ENCODE data around the gene KIF16B. TPM values are rescaled to one million over a fixed set of nuclear protein-coding genes. Genes with fewer than 3 reads are reported as not detected.

The KIF16B gene
- total and polyA plus RNA-seq, 2 experiments from 2014 or later = 6.5 to 11.1 TPM

DNA sequence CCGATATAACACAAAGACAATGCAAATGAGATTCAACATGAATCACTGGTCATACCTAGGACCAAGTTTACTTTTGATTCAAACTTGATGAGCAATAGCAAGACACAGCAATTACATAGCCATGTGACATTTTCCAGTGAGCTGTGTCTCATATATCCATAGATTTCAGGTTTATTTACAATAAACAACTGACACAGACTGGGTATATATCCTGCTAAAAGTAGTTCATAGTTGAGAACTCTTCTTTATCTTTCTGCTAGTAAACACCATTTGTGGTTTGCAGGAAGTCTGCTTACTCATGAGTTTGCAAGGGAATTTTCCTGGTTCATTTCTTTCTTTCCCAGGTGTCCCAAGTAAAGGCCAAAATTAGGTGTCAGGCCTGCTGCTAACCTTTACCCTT is 343.4 kb downstream of the KIF16B start:
- ATAC-seq (no peak), DNase-seq (ENCODE audit: low spot score) (no peak)
- no peak overlapping the region for H2AFZ ChIP-seq
- Mint-ChIP-seq H3K9me3 (peaks cover 15% of the 10 kb centered on the region), H3K27me3 (ENCODE audit: insufficient read depth, low read depth, poor library complexity) (no peaks in the 10 kb centered on the region), H3K4me3 (no peak overlapping the region), H3K27ac (no peak overlapping the region), H3K36me3 (ENCODE audit: low read depth) (peaks cover 7% of the 10 kb centered on the region), H3K4me1 (no peaks in the 10 kb centered on the region; the same call in 2 of the 3 replicates)
- no peak overlapping the region for H3K4me2 ChIP-seq
- no peaks in the 10 kb centered on the region for H3K27me3 ChIP-seq (ENCODE audit: insufficient read depth)
- no peaks in the 10 kb centered on the region for H3K4me1 ChIP-seq (ENCODE audit: insufficient read depth)
- H3K9me2 ChIP-seq (ENCODE audit: insufficient read depth) = peaks cover 10% of the 10 kb centered on the region; the same call in 1 of the 2 replicates
- H3K27ac ChIP-seq (ENCODE audit: low read depth) = no peak overlapping the region
- TF ChIP-seq EZH2phosphoT487 (IDR thresholded peaks at IDR 0.05; ENCODE audit: unreplicated experiment) (no peak), STAT1 (IDR thresholded peaks at IDR 0.05; ENCODE audit: unreplicated experiment) (no peak), POLR2AphosphoS5 (IDR thresholded peaks at IDR 0.05; ENCODE audit: low read depth) (no peak), ZNF331 (CRISPR knock-in tag; IDR thresholded peaks at IDR 0.05; ENCODE audit: low read depth) (no peak), ZNF114 (CRISPR knock-in tag; IDR thresholded peaks at IDR 0.05) (no peak), EZH2 (IDR thresholded peaks at IDR 0.05; ENCODE audit: low read depth, unreplicated experiment) (no peak)
- TF ChIP-seq, protein P1, sequence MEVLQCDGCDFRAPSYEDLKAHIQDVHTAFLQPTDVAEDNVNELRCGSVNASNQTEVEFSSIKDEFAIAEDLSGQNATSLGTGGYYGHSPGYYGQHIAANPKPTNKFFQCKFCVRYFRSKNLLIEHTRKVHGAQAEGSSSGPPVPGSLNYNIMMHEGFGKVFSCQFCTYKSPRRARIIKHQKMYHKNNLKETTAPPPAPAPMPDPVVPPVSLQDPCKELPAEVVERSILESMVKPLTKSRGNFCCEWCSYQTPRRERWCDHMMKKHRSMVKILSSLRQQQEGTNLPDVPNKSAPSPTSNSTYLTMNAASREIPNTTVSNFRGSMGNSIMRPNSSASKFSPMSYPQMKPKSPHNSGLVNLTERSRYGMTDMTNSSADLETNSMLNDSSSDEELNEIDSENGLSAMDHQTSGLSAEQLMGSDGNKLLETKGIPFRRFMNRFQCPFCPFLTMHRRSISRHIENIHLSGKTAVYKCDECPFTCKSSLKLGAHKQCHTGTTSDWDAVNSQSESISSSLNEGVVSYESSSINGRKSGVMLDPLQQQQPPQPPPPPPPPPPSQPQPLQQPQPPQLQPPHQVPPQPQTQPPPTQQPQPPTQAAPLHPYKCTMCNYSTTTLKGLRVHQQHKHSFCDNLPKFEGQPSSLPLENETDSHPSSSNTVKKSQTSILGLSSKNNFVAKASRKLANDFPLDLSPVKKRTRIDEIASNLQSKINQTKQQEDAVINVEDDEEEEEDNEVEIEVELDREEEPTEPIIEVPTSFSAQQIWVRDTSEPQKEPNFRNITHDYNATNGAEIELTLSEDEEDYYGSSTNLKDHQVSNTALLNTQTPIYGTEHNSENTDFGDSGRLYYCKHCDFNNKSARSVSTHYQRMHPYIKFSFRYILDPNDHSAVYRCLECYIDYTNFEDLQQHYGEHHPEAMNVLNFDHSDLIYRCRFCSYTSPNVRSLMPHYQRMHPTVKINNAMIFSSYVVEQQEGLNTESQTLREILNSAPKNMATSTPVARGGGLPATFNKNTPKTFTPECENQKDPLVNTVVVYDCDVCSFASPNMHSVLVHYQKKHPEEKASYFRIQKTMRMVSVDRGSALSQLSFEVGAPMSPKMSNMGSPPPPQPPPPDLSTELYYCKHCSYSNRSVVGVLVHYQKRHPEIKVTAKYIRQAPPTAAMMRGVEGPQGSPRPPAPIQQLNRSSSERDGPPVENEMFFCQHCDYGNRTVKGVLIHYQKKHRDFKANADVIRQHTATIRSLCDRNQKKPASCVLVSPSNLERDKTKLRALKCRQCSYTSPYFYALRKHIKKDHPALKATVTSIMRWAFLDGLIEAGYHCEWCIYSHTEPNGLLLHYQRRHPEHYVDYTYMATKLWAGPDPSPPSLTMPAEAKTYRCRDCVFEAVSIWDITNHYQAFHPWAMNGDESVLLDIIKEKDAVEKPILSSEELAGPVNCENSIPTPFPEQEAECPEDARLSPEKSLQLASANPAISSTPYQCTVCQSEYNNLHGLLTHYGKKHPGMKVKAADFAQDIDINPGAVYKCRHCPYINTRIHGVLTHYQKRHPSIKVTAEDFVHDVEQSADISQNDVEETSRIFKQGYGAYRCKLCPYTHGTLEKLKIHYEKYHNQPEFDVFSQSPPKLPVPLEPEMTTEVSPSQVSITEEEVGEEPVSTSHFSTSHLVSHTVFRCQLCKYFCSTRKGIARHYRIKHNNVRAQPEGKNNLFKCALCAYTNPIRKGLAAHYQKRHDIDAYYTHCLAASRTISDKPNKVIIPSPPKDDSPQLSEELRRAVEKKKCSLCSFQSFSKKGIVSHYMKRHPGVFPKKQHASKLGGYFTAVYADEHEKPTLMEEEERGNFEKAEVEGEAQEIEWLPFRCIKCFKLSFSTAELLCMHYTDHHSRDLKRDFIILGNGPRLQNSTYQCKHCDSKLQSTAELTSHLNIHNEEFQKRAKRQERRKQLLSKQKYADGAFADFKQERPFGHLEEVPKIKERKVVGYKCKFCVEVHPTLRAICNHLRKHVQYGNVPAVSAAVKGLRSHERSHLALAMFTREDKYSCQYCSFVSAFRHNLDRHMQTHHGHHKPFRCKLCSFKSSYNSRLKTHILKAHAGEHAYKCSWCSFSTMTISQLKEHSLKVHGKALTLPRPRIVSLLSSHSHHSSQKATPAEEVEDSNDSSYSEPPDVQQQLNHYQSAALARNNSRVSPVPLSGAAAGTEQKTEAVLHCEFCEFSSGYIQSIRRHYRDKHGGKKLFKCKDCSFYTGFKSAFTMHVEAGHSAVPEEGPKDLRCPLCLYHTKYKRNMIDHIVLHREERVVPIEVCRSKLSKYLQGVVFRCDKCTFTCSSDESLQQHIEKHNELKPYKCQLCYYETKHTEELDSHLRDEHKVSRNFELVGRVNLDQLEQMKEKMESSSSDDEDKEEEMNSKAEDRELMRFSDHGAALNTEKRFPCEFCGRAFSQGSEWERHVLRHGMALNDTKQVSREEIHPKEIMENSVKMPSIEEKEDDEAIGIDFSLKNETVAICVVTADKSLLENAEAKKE (CRISPR knock-in tag; IDR thresholded peaks at IDR 0.05) = no peak
- TF ChIP-seq, protein P2, sequence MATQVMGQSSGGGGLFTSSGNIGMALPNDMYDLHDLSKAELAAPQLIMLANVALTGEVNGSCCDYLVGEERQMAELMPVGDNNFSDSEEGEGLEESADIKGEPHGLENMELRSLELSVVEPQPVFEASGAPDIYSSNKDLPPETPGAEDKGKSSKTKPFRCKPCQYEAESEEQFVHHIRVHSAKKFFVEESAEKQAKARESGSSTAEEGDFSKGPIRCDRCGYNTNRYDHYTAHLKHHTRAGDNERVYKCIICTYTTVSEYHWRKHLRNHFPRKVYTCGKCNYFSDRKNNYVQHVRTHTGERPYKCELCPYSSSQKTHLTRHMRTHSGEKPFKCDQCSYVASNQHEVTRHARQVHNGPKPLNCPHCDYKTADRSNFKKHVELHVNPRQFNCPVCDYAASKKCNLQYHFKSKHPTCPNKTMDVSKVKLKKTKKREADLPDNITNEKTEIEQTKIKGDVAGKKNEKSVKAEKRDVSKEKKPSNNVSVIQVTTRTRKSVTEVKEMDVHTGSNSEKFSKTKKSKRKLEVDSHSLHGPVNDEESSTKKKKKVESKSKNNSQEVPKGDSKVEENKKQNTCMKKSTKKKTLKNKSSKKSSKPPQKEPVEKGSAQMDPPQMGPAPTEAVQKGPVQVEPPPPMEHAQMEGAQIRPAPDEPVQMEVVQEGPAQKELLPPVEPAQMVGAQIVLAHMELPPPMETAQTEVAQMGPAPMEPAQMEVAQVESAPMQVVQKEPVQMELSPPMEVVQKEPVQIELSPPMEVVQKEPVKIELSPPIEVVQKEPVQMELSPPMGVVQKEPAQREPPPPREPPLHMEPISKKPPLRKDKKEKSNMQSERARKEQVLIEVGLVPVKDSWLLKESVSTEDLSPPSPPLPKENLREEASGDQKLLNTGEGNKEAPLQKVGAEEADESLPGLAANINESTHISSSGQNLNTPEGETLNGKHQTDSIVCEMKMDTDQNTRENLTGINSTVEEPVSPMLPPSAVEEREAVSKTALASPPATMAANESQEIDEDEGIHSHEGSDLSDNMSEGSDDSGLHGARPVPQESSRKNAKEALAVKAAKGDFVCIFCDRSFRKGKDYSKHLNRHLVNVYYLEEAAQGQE (IDR thresholded peaks at IDR 0.05; ENCODE audit: unreplicated experiment) = no peak
- TF ChIP-seq, protein P3, sequence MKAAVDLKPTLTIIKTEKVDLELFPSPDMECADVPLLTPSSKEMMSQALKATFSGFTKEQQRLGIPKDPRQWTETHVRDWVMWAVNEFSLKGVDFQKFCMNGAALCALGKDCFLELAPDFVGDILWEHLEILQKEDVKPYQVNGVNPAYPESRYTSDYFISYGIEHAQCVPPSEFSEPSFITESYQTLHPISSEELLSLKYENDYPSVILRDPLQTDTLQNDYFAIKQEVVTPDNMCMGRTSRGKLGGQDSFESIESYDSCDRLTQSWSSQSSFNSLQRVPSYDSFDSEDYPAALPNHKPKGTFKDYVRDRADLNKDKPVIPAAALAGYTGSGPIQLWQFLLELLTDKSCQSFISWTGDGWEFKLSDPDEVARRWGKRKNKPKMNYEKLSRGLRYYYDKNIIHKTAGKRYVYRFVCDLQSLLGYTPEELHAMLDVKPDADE (IDR thresholded peaks at IDR 0.05) = no peak
- no peaks in the 10 kb centered on the region for H3K36me3 ChIP-seq (ENCODE audit: insufficient read depth)
- no peaks in the 10 kb centered on the region for H3F3A ChIP-seq (replicated peaks; ENCODE audit: low read depth)
- no peaks in the 10 kb centered on the region for H3K79me2 ChIP-seq (replicated peaks; ENCODE audit: insufficient read depth)
- no peaks in the 10 kb centered on the region for H4K20me1 ChIP-seq (replicated peaks; ENCODE audit: insufficient read depth)
- no peak overlapping the region for H3K4me3 ChIP-seq

Data from GM23338 (cell line).